Stimulated activated CD8-positive, alpha-beta memory T cell treated with anti-CD3 and anti-CD28 coated beads, Interleukin-4, amount 100 ng/mL, for 48 hours (primary cell): ENCODE measurements around the gene CFAP299.
A peak's percentile ranks its signal among the peaks of the same experiment; 100 is the strongest.
"Not testable (repeated sequence)": the region's sequence is repeated elsewhere in the genome, so short reads cannot be mapped to it uniquely, and the experiment has no call there.

Source experiments
- DNase-seq: peaks from one replicate; pipeline ENCODE4 v3.0.0-alpha.2; 2020

Gene CFAP299

DNA sequence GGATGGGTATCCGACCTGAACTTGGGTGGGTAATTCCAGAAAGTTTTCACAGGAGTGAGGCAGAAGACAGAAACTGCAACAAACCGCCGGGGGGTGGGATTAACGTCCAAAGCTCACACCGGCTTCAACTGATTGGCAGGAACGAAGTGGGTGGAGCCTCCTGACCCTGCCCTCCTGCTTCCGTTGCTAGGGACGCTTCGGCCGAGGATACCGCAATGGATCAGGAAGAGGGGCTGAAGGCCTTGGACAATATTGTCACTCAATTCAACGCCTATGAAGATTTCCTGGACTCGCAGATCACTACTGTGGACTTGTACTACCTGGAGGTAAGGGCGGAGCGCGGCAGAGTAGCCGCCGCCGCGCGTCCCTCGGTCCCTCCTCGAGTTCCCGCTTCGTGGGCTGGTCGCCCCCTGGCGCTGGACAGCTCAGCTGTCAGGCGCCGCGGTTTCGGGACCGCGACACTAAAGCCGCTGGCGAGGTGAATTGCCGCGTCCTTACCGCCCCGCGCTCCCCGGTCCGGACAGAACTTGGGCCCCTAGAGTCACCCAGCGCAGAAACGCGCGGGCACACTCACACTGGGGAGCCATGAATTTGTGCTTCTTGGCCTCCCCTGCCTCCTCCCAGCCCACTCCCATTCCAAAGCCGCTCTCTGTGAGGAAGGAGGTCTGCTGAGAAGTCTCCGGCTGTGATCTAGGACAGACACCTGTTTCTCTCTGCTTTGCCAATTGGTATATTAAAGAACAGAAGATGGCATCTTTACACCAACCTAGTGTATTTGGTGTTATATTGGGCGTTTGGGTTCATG, at the start of gene CFAP299:
Gene CFAP299 (plus strand): TSS at position 177 of the 805 bp plus-strand sequence.
- DNase-seq: peak; percentile 77

DNA sequence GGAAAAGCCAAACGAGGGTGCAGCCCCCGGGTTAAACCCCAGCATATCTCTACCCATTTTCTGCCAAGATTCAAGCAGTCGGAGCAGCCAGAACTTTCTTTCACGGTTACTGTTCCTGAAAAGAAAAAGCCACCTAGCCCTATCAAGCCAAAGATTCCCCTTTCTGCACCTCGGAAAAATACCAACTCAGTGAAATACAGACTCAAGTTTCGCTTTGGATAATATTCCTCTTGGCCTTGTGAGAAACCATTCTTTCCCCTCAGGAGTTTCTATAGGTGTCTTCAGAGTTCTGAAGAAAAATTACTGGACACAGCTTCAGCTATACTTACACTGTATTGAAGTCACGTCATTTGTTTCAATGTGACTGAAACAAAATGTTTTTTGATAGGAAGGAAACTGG, 49.1 kb upstream of the CFAP299 start:
- DNase-seq: no peak

DNA sequence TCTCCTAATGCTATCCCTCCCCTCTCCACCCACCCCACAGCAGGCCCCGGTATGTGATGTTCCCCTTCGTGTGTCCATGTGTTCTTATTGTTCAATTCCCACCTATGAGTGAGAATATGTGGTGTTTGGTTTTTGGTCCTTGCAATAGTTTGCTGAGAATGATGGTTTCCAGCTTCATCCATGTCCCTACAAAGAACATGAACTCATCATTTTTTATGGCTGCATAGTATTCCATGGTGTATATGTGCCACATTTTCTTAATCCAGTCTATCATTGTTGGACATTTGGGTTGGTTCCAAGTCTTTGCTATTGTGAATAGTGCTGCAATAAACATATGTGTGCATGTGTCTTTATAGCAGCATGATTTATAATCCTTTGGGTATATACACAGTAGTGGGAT, 44.9 kb upstream of the CFAP299 start:
- DNase-seq: not testable (repeated sequence)

DNA sequence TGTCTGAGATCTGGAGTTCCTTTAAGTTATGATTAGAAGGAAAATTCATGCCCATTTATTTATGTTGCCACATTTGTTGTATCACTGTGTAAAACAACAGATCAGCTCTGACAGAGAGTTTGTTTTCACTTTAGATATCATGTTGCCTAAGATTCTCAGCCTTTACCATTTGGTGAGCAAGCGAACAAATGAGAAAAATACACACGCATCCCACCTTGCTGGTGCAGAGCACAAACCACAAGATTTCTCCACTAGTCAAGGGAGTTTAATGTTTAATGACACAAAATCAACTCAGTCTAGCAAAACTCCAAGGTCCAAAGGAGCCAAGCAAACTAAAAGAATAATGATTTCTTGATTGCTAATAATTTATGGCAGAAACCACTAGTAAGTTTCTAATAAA, 41.3 kb upstream of the CFAP299 start:
- DNase-seq: no peak

DNA sequence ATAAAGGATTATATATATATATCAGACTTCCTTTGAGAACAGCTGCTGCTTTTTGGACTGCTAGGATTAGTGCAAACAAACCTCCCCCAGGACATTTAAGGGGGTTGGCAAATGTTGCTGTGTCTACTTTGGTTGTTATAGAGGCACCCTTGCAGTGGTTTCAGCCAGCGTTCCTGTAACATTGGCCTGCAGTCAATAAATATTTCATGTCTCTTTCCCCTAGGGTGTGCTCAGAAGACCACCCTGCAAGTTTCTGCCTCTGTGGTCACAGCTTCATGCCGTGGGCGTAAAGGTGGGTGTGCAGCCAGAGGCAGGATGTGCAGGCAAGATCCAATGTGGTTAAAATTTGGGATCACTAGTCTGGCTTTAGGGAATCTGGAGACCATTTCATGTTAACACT, 40.2 kb upstream of the CFAP299 start:
- DNase-seq: no peak

DNA sequence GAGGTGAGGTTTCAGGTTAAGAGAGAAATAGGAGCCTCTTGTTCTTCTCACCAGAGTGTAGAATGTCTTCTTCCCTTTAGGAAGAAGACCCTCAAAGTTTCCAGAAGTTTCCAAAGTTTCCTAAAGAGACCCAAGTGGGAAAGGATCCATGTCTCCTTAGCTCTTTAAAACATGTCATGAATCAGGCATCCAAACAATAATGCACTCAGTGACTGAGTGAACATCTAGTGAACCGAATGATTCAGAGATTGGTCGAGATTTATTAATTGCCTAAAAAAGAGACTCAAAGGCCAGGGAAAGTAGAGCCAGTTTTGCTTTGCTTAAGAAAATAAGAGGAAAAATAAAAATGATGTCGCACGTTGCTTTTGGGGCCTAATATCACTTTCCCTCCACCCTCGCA, 39.7 kb upstream of the CFAP299 start:
- DNase-seq: no peak

DNA sequence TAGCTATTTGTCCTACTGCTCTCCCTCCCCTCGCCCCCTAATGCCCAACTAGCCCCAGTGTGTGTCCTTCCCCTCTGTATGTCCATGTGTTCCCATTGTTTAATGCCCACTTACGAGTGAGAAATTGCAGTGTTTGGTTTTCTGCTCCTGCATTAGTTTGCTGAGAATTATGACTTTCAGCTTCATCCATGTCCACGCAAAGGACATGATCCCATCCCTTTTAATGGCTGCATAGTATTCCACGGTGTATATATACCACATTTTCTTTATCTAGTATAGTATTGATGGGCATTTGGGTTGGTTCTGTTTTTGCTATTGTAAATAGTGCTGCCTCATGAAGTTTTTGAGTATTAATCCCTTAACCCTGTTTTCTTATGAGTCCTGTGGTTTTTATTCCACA, 33.6 kb upstream of the CFAP299 start:
- DNase-seq: no peak

DNA sequence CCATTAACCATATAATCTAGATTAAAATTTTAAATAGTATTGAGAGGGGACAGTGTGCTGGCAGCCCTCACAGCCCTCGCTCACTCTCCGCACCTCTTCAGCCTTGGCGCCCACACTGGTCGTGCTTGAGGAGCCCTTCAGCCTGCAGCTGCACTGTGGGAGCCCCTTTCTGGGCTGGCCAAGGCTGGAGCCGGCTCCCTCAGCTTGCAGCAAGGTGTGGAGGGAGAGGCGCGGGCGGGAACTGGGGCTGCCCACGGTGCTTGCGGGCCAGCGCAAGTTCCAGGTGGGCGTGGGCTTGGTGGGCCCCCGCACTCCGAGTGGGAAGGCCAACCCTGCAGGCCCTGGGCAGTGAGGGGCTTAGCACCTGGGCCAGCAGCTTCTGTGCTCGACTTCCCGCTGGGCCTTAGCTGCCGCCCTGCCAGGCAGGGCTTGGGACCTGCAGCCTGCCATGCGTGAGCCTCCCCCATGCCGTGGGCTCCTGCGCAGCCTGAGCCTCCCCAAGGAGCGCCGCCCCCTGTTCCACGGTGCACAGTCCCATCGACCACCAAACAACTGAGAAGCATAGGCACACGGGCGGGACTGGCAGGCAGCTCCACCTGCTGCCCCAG, 32.8 kb upstream of the CFAP299 start:
- no peak for DNase-seq

DNA sequence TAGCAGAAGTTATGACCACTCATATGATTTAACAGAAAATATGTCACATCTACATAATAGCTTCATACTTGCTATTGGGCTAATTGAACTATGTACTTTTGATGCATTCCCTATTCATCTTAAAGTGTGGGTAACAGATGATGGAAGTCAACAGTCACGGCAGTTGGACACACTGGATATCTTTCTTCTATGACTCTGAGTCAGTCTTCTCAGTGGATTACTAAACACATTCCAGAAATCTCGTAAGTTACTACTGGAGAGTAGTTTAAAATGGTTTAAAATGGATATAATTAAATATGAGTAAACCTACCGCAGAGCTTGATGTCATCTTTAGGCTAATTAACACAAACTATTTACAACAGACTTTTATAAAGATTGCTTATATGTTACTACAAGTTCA, 30.1 kb upstream of the CFAP299 start:
- no peak for DNase-seq

DNA sequence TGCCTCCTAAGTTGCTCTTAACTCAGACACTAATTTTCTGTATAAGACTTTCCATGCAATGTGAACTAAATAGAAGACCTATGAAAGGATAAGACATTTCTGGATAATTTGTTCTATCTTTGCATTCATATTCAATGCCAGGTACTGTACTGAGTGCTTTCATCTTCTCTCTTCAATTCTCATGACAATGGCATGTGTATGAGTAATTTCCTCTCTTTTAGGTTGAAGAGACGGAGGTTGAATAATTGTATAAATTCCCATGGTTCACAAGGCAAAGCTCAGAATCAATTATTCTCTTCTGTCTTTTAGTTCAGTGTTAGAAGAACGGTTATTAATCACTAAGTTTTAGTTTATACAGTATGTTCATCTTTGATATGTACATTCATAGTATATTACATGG, 29.3 kb upstream of the CFAP299 start:
- no peak for DNase-seq

DNA sequence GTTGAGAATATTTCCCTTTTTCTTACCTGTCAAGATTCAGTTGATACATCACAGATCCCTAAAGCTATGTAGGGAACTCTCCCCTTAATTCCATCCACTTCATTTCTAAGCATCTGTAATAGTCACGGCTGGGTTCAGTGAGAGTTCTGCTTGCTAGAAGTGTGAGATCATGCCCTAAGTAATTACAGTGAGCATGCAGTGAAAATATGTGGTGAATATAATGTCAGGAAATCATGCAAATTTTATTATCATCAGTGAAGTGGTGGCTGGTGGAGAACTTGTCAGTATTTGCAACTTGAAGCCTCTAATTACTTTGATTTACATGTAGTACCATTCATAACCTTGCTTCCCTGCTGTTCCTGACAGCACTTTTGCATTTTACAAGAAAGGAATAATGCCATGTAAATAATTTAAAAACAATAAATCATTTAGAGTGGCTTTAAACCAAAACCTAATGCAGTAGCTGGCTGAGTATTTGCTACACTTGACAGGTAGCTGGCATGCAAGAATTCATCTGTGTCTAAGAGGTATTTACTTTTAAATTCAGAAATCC, 28.3 kb upstream of the CFAP299 start:
- no peak for DNase-seq

DNA sequence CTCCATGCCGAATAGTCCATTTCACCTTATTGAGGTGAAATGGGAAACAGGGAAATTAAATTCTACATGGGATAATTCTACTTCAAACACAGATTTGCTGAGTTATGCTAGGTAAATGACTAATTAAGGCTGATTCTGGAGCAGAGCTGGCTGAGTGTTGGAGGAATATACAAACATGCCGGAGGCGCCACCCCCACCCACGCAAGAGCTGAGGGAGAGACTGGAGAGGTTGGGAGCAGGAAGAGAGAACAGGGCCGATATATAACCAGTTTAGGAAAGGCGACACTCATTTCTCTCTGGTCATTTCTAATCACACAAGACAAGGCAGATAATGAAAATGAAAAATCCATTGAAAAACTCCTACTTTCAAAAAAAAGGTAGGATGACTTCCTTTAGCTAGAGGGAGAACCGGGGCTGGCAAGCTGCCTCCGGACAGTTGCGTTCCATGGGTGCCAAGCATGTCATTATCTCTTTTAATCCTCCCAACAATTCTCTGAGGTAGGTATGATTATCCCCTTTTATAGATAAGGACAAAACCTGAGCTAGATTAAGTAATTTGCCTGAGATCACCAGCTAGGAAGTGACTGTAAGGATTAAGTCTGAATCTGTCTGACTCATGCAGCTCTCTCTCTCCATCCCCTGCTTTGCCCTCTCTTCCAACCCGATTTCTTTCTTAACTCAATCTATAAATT, 27.6 kb upstream of the CFAP299 start:
- DNase-seq: no peak

DNA sequence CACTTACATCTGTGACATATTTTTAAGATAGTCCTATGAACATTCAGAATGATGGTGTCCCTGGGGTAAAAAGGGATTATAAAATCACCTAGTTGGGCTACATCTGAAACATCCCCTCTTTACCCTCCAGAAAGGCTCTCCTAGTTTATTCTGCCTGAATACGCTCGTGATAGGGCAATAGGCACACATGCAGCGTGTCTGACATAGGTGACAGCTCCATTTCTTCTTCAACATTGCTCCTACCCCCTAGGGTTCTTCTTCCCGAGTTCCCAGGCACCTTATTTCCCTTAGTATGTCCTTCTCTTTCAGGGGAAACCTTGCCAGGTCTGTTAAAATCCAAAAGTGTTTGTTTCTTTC, 27.1 kb upstream of the CFAP299 start:
- no peak for DNase-seq

DNA sequence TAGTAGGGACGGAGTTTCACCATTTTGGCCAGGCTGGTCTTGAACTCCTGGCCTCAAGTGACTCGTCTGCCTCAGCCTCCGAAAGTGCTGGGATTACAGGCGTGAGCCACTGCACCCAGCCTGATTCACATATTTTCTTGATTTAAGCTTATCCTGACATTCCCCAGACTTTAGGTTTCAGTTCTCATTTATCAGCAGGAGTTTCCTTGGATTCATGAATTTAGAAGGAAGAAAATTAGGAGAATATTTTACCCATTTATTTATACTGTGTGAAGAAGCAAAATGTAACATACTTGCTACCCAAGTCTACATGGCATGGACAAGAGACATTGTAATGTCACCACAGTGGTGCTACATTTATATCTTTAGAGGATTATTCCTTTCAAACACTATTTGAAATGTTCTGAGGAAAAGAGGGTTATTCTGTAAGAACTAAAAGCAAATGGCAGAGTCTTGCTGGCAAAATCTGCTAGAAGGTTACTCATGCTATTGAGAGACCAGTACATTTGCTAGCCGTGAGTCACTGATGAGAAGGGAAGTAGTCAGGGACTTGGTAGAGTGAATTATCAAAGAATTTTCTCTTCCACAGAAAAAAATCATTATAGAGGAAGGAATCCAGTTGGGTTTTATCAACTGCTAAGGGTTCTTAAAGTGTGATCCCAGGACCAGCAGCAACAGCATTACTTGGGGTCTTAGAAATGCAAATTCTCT, 26.1 kb upstream of the CFAP299 start:
- DNase-seq: no peak

DNA sequence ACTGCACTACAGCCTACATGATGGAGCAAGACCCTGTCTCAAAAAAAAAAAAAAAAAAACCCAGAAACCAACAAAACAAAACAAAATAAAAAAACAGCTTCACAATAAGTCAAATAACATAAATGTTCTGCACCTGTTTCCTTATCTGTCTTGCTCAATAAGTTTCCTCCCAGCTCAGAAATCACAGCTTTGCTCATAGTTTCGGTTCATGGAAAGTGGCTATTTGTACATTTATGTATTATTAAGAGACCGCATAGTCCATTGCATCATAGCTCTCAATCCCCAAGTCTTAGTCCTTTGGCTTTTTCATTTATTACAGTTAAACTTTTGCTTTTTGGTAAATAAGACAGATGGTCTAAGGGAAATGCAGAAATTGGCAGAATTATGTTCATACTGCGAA, 24.4 kb upstream of the CFAP299 start:
- DNase-seq: no peak

DNA sequence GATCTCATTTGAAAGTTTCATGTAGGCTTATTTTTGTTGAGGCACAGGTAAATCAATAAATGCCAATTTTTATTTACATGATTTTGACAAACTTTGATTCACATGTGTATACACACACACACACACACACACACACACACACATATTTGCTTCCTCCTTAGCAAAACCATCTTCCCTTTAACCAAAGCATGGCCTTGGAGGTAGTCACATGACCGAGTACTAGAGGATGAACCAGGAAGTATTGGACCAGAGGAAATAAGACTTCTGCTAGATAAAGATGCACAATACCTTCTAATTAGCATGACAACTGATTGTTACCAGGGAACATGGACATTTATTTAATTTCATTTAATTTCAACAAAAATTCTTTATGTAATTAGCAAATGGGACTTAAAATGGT, 23.4 kb upstream of the CFAP299 start:
- DNase-seq: no peak

DNA sequence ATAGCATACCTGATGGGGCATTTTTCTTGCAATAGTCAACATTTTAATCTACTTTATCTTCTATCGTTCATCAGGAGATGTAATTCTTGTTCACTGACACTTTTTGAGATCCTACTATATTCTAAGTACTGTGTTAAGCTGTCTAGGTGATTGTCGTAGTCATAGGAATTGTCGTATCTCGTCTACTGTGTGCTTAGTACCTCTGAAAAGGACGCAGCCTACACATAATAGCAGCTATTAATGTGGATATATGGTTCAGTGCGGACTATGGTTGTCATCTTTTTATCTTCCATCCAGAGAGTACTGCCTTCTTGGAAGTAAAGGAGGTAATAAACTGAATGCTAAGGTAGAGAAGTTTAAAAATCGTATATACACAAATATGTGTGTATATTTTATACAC, 21.9 kb upstream of the CFAP299 start:
- no peak for DNase-seq

DNA sequence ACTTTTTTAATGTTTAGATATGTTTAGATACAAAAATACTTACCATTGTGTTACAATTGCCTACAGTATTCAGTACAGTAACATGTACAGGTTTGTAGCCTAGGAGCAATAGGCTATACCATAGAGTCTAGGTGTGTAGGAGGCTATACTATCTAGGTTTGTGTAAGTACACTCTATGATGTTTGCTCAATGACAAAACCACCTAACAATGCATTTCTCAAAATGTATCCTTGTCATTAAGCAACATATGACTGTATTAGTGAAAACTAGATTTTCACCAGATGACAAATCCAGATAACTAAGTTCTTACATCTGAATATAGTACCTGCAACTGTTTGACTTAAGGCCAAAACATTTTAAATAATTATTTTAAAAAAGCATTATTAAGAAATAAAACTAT, 19.7 kb upstream of the CFAP299 start:
- not testable (repeated sequence) for DNase-seq

DNA sequence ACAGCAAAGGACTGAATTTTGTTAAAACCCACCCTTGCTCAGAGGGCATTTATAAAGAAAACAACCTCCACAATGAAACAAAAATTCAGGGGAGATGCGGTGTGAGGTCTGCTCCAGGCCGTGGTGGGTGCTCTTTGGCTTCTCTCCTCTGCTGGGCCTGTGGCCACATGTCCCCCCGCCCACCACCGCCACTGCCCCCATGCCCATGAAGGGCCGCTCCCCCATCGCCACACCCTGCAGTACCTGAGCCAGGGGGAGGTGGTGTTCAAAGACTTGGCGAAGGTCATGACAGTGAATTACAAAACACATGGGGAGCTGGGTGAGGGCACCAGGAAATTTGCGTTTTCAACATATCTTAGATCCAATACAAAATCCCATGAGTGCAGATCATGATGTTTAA, 14.2 kb upstream of the CFAP299 start:
- no peak for DNase-seq

DNA sequence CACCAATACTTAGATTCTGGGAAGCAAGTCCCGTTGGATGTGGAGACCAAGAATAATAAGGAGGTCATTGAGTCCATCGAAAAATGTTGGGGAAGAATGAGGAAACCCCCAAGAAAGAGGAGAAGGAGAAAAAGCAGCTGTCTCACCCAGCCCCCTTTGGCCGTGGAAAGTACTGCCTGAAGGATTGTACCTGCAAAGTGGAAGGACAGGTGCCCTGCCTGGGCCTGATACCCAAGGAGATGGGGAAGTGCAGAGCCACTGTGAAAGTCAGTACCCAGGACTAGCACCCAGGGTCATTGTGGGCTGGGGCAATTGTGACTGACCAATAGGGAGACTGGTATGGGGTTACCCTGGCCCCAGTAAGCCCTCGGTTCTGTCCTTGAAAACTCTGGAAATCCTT, 13.8 kb upstream of the CFAP299 start:
- DNase-seq: no peak

DNA sequence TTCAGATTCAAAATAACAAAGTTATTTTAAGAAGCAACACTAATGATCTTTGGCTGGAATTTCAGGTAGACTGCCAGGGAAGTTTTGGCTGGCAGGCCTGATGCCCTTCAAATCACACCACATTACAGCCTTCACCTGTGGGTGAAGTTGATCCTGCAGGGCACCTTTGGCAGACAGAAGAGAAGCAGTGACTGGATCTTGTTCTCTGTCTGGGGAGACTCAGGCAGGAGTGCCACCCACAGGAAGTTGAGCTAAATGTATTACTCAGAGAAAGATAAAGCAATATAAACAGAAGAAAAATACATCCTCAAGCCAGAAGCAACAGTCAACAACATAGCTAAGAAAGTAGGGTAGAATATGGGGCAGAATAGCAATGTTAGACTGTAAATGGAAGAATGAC, 12.8 kb upstream of the CFAP299 start:
- no peak for DNase-seq

DNA sequence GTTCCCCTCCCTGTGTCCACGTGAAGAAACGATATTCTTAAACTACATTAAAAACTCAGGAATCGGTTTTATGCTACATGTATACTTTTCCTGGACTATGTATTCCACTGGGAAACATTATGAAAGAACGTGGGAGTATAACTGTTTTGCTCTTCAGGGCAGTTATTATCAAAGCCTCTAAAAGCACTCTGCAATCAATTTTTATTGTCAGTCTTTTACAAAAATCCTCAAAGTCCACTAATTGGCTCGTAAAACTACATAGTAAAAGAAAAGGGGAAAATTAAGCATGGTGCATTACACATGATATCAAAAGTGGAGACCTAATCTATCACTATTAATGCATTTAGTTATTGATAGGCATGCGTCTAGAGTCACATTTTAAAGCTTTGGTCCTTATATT, 11.4 kb upstream of the CFAP299 start:
- DNase-seq: no peak

DNA sequence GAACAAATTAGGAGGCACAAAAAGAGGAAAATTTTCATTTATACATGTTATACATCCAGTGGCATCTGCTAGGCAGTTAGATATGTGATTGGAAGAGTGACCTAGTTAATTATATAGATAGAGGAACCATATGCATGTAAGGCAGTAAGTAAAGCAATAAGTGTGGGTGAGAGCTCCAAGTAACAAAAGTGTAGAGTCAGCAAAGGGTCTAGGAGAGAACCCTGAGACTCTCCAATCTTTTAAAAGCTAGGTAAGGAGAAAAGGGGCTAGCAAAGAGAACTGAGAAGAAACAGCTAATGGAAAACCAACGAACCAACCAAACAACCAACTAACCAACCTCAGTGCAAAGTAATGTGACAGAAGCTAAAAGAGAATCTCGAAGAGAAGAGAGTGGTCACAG, 3.8 kb upstream of the CFAP299 start:
- DNase-seq: no peak
